GM19025 (cell line): ENCODE results near the gene AOPEP.

Source experiments
- ATAC-seq: cut with Tn5 transposase; IDR thresholded peaks from one replicate; pipeline ENCODE4 v1.9.1; 2021; ENCODE audit warnings: mild to moderate bottlenecking, low read depth, moderate library complexity; ENCODE audit not compliant: unreplicated experiment

The AOPEP gene, protein sequence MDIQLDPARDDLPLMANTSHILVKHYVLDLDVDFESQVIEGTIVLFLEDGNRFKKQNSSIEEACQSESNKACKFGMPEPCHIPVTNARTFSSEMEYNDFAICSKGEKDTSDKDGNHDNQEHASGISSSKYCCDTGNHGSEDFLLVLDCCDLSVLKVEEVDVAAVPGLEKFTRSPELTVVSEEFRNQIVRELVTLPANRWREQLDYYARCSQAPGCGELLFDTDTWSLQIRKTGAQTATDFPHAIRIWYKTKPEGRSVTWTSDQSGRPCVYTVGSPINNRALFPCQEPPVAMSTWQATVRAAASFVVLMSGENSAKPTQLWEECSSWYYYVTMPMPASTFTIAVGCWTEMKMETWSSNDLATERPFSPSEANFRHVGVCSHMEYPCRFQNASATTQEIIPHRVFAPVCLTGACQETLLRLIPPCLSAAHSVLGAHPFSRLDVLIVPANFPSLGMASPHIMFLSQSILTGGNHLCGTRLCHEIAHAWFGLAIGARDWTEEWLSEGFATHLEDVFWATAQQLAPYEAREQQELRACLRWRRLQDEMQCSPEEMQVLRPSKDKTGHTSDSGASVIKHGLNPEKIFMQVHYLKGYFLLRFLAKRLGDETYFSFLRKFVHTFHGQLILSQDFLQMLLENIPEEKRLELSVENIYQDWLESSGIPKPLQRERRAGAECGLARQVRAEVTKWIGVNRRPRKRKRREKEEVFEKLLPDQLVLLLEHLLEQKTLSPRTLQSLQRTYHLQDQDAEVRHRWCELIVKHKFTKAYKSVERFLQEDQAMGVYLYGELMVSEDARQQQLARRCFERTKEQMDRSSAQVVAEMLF

DNA sequence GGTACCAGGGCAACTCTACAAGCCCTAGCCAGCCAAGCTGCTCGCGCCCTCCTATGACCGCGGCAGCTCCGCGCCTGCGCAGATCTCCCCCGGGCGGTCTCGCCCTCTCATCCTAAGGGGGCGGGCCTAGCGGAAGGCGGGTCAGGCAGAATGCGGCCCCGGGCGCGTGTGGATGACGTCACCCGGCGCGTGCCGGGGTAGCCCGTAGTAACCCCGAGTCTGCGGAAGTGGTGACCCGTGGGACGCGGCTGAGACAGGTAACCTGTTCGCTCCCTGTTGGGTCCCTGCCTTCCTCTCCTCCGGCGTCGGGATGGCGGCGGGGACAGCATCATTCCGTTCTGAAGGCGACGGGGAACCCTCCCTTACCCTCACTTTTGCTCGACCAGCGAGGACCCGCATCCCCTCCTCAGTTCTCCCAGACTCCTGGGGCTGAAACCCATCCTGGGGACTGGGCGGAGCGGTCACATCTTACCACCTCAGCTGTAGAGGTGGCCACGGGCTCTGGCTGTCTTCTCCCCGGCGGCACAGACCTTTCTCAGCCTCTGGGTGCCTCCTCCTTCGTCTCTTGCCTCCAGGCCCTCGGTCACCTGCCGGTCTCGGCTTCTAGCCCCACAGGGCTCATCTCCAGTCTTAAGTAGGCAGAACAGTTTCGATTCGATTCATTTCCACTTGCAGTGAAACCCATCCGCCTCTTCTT, at the start of gene AOPEP:
Gene AOPEP, plus strand, starts transcription at position 205 of the 697 bp plus-strand sequence. CDS start 33,085 bp downstream, outside the sequence.
- peak; percentile 98 for ATAC-seq

DNA sequence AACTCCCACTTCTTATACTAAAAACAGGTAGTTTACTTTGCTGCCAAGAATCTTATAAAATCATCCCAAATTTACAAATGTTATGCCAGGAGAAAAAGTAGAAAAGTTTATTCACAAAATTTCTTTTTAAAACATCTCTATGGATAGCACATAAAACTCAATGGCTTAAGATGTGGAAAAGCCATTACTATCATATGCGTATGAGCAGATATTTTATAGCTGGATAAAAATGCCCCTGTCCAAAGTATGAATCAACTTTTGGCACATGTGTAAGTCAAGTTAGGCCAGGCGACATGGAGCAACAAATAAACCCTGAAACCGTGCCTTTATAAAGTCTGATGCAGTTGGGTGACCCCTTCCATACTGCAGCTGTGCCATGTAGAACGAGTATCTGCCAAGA, 48.6 kb upstream of the AOPEP start:
- no peak for ATAC-seq

- ATAC-seq = no peak
Measured at GRCh38 chr9:94679587-94679986, 46.9 kb upstream of the AOPEP start.

DNA sequence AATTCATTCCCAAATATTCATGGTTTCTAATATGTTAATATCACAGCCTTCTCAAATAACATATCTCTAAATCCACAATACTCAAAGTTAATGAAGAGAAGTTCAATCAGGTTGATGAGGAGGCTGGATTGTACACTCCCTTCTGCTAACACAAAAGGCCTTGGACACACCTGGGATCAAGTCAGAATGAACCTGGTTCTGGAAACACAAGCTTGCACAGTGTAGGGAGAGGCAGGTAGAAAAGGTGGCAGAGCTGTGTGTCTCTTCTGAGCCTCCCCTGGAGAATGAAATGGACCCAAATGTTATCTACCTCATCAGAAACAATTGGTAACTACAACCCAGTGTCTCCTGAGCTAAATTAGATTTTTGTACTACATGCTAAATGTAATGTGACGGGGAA, 46.5 kb upstream of the AOPEP start:
- ATAC-seq = no peak

DNA sequence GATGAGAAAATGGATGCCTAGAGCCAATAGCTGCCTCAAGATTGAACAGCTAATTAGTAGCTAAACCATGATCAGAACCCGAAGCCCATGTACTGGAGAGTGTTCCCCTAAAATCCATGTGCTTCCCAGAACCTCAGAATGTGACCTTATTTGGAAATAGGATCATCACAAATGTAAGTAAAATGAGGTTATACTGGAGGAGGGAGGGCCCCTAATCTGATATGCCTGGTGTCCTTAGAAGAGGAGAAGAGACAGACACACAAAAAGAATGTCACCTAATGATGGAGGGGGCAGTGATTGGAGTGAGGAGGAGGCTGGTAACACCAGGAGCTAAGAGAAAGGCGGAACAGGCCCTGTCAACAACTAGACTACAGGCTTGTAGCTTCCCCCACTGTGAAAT, 45.9 kb upstream of the AOPEP start:
- no peak for ATAC-seq

- ATAC-seq = no peak
Measured at GRCh38 chr9:94681508-94681907, 45.0 kb upstream of the AOPEP start.

DNA sequence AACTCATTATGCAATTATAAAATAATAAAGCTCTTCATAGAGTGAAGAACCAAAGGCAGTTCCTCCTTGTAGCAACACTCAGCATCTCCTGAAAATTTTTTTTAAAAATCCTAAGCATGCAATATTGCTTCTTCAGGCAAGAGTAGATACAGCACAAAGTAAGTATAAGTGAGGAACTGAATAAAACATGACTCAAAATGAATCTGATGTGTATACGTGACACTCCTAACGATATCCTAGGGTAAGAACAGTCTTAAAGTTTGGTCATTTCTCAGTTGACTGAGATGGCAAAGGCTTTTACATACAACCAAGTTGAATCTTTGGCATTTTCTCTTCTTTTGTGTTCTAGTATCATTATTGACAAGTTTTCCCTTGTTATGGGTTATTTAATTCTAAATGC, 41.1 kb upstream of the AOPEP start:
- ATAC-seq = no peak

DNA sequence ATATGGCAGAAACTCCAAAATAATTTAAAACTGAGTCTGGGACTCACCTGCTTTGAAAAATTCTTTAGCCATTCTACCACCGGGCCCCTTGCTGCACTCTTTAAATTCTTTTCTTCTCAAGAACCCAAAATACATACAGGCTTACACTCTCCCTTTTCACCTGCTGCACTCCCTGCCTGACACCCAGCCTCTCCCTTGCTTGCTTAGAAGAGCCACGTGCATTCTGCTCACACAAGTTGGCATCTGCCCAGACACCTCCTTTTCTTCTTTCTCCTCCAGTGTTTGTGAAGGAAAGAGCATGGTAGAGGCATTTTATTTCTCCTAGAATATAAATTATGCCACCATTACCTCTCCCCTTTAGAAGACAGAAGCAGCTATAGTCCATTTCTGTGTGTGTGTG, 39.0 kb upstream of the AOPEP start:
- no peak for ATAC-seq

GRCh38 chr9:94690344-94690743, 36.2 kb upstream of the AOPEP start:
- ATAC-seq = no peak

GRCh38 chr9:94692601-94693000, 33.9 kb upstream of the AOPEP start:
- no peak for ATAC-seq

GRCh38 chr9:94693485-94694204, 32.9 kb upstream of the AOPEP start:
- no peak for ATAC-seq

GRCh38 chr9:94696545-94696944, 30.0 kb upstream of the AOPEP start:
- no peak for ATAC-seq

DNA sequence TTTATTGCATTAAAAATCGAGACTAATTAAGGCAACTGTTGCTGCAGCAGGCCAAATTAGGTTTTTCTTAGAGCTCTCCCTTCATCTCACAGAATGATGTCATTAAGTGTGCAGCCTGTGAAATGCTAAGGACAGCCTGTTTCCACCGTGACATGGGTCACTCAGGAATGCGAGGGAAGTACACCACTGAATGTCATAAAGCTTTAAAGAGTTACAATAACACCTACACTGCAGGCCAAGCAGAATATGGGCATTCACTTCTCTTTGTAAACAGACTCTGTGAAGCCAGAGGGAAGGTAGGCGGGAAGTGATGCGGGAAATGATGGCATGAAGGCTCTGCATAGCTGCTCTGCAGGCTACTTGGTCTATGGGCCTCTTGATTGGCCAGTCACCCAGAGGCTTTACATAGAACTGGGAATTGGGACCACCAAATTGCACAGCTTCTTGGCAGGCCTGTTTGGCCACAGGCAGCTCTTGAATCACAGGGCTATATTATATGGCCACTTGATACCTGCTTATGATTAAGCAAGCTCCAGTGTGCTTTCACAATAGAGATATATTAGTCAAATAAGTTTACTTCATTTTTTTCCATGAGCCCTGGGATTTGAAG, 28.4 kb upstream of the AOPEP start:
- ATAC-seq = no peak

- no peak for ATAC-seq
Measured at GRCh38 chr9:94699715-94700373, 26.7 kb upstream of the AOPEP start.

GRCh38 chr9:94700445-94700844, 26.1 kb upstream of the AOPEP start:
- no peak for ATAC-seq

- ATAC-seq = no peak
Measured at GRCh38 chr9:94703488-94704140, 22.9 kb upstream of the AOPEP start.

GRCh38 chr9:94705162-94705702, 21.3 kb upstream of the AOPEP start:
- no peak for ATAC-seq

- no peak for ATAC-seq
Measured at GRCh38 chr9:94706922-94707321, 19.6 kb upstream of the AOPEP start.
